Stimulated activated CD4-positive, alpha-beta T cell treated with anti-CD3 and anti-CD28 coated beads, TNF-alpha, amount 100 ng/mL, for 48 hours (primary cell): Measurements from ENCODE around the gene ADGRB3.

Experiments
- DNase-seq, 3 donors: peaks; one replicate each; pipeline ENCODE4 v3.0.0-alpha.2; 2020; ENCODE audit warnings: low read depth in 3 of 3

Gene ADGRB3

DNA sequence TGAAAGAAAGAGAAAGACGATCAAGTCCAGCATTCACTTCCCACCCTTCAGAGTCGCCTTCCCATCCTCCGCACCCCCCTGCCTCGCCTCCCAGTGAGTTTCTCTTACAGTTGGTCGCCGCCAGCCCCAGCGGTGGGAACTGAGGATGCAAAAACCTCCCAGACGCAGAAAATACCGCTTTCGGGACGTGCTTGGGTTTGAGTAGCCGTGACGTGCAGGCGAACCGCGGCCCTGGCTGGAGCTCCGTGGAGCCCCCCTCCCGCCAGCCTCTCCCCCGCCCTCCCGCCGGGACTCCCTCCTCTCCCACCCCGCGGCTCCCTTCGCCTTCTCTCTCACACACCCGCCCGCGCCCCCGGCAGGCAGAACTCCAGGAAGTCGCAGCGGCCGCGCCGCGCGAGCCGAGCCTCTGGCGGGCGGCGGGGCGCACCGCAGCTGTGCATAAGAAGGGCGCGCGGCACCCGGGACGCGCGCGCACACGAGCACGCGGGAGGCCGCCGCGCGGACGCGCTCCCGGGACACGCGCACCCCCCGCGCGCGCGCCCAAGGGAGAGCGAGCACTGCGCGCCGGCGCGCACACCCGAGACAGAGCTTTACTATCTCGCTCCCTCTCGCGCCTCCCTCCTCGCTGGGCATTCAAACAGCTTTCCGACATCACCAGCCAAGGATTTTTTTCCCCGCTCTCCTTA lies at the start of gene ADGRB3:
TSS of gene ADGRB3 (plus strand) at position 557 of the 686 bp plus-strand sequence. CDS start 3,394 bp downstream, outside the sequence.
- no peak for DNase-seq

DNA sequence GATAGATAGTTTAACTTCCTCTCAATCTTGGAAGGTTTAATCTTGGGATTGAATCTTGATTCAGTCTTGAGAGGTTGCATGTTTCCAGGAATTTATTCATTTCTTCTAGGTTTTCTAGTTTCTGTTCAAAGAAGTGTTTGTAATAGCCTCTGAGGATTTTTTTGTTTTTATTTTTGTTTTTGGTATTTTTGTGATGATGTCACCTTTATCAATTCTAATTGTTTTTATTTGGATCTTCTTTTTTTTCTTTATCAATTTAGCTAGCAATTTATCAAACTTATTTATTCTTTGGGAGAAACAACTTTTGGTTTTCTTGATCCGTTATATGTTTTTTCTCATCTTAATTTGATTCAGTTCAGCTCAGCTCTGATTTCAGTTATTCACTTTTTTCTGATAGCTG lies 41.5 kb upstream of the ADGRB3 start:
- DNase-seq = no peak

DNA sequence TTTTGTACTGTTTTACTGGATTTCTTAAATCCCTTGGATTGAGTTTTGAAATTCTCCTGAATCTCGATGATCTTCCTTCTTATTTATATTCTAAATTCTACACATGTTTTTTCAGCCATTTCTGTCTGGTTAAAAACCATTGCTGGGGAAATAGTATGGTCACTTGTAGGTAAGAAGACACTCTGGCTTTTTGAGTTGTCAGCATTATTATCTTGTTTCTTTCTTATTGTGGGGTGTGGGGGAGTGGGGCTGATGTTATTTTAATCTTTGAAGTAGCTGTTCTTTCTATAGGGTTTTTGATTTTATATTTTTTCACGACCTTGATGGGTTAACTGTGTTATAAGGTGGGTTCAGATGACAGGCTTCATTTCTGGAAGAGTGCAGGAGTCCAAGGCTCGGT lies 37.4 kb upstream of the ADGRB3 start:
- DNase-seq = no peak

- DNase-seq = no peak
These were observed 19.1 kb upstream of the ADGRB3 start for GRCh38 chr6:68615938-68616337.

DNA sequence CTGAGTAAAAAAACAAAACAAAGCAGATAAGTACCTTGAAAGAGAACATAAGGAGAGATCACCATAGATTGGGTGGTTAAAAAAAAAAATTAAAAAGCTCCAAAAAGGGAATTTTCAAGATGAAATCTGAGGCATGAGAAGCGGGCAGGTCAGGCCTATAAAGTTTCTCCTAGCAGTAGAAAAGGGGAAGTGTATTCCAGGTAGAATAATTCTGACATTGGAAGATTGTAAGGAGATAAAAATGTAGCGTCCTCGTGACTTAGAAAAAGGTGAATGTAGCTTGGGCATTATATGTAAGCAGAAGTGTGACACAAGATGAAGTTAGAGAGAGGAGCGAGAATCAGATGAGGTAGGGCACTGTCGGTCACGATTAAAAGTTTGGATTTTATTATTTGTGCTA lies 9.1 kb upstream of the ADGRB3 start:
- no peak for DNase-seq

DNA sequence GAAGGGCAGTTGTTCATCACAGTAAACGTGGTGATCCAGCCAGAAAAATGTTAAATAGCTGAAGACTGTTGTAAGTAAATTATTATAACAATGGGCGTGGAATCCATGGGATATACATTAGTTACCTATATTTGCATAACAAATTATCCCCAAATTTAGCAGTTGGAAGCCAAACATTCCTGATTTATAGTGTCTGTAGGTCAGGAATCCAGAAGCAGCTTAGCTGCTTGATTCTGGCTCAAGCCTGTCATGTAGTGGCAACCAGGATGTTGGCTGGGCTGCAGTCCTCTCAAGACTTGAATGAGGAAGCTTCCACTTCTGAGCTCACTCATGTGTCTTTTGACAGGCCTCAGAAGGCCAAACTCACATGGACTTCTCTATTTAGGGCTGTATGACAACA lies 6.9 kb upstream of the ADGRB3 start:
- DNase-seq = no peak

DNA sequence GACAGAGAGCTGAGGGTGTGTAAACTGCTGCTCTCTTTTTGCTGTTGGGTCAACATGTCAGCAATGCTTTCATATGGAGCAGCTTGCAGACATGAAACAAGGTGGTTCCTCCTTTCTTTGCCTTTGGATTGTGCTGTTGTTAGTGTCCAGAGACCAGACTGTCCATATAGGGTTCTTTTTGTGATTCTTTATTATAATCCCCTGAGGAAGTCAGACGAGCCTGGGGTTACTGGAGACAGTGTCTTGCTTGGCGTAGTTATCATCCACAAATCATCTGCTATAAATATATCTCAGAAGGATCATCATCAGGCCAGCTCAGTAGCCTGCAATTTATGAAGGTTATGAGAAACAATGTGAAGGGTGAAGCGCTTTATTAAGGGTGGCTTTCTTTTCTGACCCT lies 2.3 kb upstream of the ADGRB3 start:
- DNase-seq = no peak

- DNase-seq = no peak
These were observed 1.7 kb upstream of the ADGRB3 start for GRCh38 chr6:68633281-68633971.

GRCh38 chr6:68633972-68634725 lies 933 bp upstream of the ADGRB3 start:
- no peak for DNase-seq

GRCh38 chr6:68635412-68635705 lies 277 bp downstream of the ADGRB3 start:
- no peak for DNase-seq

GRCh38 chr6:68635706-68636513 lies 828 bp downstream of the ADGRB3 start:
- DNase-seq = no peak

DNA sequence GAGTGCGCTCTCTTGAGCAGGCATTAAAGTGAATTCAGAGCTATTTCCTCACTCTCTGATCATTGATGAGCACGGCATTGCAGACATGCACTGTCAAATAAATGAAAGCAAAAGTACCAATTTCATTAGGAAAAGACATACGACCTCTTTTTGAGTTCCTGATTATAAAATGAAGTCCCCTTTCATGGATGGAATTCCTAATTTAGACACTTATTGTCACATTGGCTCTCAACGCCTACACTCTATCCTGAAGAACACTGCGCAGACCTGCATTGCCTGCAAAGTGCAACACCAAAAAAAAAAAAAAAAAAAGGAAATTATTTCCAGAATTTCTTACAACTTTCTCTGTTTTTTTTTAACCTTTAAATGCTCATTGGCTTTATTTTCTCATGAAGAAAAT lies 1.6 kb downstream of the ADGRB3 start:
- no peak for DNase-seq

- no peak for DNase-seq
These were observed 2.0 kb downstream of the ADGRB3 start for GRCh38 chr6:68637071-68637470.

DNA sequence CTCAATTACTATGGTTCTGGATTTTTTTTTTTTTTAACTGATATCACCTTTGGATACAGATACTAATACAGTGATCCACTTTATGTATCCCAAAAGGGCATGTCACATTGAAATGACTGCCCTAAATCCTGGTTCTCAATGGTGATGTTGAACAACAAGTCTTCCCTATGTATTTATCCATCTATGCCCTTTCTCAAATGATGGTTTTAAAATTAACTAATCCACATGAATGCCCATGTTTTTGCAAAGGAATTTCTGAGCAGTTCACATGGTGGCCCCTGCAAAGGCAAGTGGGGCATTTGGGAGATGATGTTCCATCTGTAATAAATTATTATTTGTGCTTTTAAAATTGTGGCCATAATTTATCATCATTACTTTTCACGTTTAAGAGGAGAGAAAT lies 2.7 kb downstream of the ADGRB3 start:
- DNase-seq = no peak

DNA sequence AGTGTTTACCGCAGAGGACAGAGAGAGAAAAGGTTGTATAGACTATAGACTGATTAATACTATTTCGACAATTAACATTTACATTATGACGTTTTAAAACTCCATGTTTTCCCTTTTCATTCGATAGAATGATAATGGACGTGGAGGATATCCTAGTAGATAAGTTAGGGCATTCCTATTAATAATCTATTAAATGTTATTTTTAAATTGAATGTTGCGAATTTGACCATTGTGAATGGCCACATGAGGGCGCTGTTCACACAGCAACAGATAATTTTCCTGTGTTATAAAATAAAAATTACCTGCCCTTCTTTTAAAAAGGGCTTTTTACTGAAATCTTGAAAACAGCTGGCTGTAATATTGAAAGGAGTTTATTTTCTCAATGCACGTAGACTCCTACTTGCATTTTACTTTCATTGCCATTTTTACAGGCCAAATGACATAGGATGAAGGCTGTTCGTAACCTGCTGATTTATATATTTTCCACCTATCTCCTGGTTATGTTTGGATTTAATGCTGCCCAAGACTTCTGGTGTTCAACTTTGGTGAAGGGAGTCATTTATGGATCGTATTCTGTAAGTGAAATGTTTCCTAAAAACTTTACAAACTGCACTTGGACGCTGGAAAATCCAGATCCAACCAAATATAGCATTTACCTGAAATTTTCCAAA lies 3.3 kb downstream of the ADGRB3 start:
- DNase-seq = peak in 1 of 3 donors; percentile 8

- no peak for DNase-seq
These were observed 4.1 kb downstream of the ADGRB3 start for GRCh38 chr6:68639211-68639610.

GRCh38 chr6:68639826-68640490 lies 4.9 kb downstream of the ADGRB3 start:
- no peak for DNase-seq

DNA sequence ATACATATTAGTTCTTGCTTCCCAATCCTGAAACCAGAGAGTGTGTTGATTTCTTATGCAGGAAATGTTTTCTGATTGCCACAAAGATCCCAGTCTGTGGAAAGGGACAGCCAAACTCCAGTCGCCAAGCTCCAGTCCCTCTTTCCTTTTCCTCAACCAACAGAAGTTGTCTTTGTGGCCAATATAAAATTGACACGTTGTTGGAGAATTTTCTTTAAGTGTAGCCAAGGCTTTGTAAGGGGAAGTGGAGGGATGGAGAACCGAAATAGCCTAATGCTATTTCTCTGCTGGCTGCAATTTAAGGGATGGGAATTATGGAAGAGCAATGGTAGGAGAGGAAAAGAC lies 5.4 kb downstream of the ADGRB3 start:
- no peak for DNase-seq

GRCh38 chr6:68641172-68641571 lies 6.1 kb downstream of the ADGRB3 start:
- DNase-seq = no peak

- no peak for DNase-seq
These were observed 7.0 kb downstream of the ADGRB3 start for GRCh38 chr6:68642081-68642480.

DNA sequence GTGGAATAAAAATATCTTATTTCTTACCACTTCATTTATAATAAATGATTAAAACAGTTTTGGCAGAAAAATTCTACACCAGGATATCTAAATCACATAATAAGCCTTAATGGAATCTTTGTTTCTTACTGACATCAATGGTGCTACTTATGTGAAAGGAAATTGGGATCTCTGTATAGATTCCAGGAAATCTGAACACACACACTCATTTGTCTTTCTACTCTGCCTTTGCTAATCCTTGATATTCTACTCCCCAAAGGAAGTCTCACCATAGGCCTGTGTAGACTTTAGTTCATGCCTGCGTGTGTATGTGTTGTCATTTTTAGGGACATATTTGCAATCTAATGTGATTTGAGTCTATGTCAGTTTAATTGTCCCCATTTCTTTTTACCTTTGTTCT lies 7.9 kb downstream of the ADGRB3 start:
- DNase-seq = no peak
